ACC112 (cell line): ENCODE data around the gene NOL9.

Experiments used
- H2AFZ ChIP-seq: fragments of 200-600 bp; sonication (generic); one replicate; pipeline ENCODE4 v1.6.0; 2017; ENCODE audit warnings: antibody characterized with exemption, low read length; ENCODE audit not compliant: unreplicated experiment
- H3K27ac ChIP-seq: fragments of 200-600 bp; sonication (generic); 2 replicates; pipeline ENCODE4 v1.5.1; 2014; ENCODE audit warnings: low read depth, mild to moderate bottlenecking, antibody characterized with exemption, low read length, moderate library complexity
- H3K27me3 ChIP-seq: fragments of 200-600 bp; sonication (generic); 2 replicates; pipeline ENCODE4 v1.6.1; 2014; ENCODE audit warnings: mild to moderate bottlenecking, antibody characterized with exemption, low read length, moderate library complexity, mixed read lengths; ENCODE audit not compliant: insufficient read depth
- H3K36me3 ChIP-seq: fragments of 200-600 bp; sonication (generic); 2 replicates; pipeline ENCODE4 v1.6.1; 2016; ENCODE audit warnings: mild to moderate bottlenecking, antibody characterized with exemption, low read length, moderate library complexity, mixed read lengths; ENCODE audit not compliant: insufficient read depth
- H3K4me1 ChIP-seq: fragments of 200-600 bp; sonication (generic); one replicate; pipeline ENCODE4 v1.6.1; 2016; ENCODE audit warnings: low read length, mixed read lengths; ENCODE audit not compliant: insufficient read depth, unreplicated experiment, control insufficient read depth
- H3K4me3 ChIP-seq: fragments of 200-600 bp; sonication (generic); 2 replicates; pipeline ENCODE4 v1.5.1; 2014; ENCODE audit warnings: mild to moderate bottlenecking, low read depth, low read length
- H3K79me2 ChIP-seq: fragments of 200-600 bp; sonication (generic); one replicate; pipeline ENCODE4 v1.6.0; 2016; ENCODE audit warnings: low read length; ENCODE audit not compliant: control insufficient read depth, unreplicated experiment, insufficient read depth

The NOL9 gene

GRCh38 chr1:6538956-6539355 lies 15.4 kb downstream of the NOL9 start:
- Histone ChIP-seq H3K27me3 (no peaks in the 10 kb centered on the region), H2AFZ (no peak overlapping the region), H3K27ac (peak overlapping the region; percentile 55), H3K36me3 (peaks cover 5% of the 10 kb centered on the region), H3K79me2 (peaks cover 10% of the 10 kb centered on the region), H3K4me1 (peaks cover 13% of the 10 kb centered on the region), H3K4me3 (0 out of 2 replicates have a peak overlapping the region, but pooled peaks have one; percentile 27)

GRCh38 chr1:6536291-6536690 lies 18.0 kb downstream of the NOL9 start:
- Histone ChIP-seq H3K36me3 (peaks cover 23% of the 10 kb centered on the region), H3K79me2 (peaks cover 9% of the 10 kb centered on the region), H3K4me1 (peaks cover 13% of the 10 kb centered on the region), H2AFZ (no peak overlapping the region), H3K27ac (no peak overlapping the region), H3K4me3 (no peak overlapping the region), H3K27me3 (no peaks in the 10 kb centered on the region)

GRCh38 chr1:6535214-6535613 lies 19.1 kb downstream of the NOL9 start:
- Histone ChIP-seq H2AFZ (no peak overlapping the region), H3K36me3 (peaks cover 28% of the 10 kb centered on the region), H3K79me2 (peaks cover 9% of the 10 kb centered on the region), H3K27ac (no peak overlapping the region), H3K27me3 (no peaks in the 10 kb centered on the region), H3K4me1 (peaks cover 13% of the 10 kb centered on the region), H3K4me3 (no peak overlapping the region)

GRCh38 chr1:6534248-6534822 lies 20.0 kb downstream of the NOL9 start:
- Histone ChIP-seq H3K27ac (no peak overlapping the region), H3K4me1 (peaks cover 8% of the 10 kb centered on the region), H3K79me2 (peaks cover 9% of the 10 kb centered on the region), H3K4me3 (no peak overlapping the region), H2AFZ (no peak overlapping the region), H3K36me3 (peaks cover 28% of the 10 kb centered on the region), H3K27me3 (no peaks in the 10 kb centered on the region)

- Histone ChIP-seq H3K27ac (no peak overlapping the region), H3K4me1 (no peaks in the 10 kb centered on the region), H3K36me3 (peaks cover 28% of the 10 kb centered on the region), H3K4me3 (no peak overlapping the region), H3K79me2 (peaks cover 4% of the 10 kb centered on the region), H2AFZ (no peak overlapping the region), H3K27me3 (no peaks in the 10 kb centered on the region)
These were observed 22.3 kb downstream of the NOL9 start for GRCh38 chr1:6531996-6532395.

- no peak overlapping the region for H2AFZ ChIP-seq
- H3K4me3 ChIP-seq = no peak overlapping the region
- H3K27ac ChIP-seq = no peak overlapping the region
- H3K27me3 ChIP-seq = no peaks in the 10 kb centered on the region
- H3K4me1 ChIP-seq = no peaks in the 10 kb centered on the region
- peaks cover 2% of the 10 kb centered on the region for H3K79me2 ChIP-seq
- H3K36me3 ChIP-seq = peaks cover 31% of the 10 kb centered on the region
These were observed 23.7 kb downstream of the NOL9 start for GRCh38 chr1:6530504-6531160.

GRCh38 chr1:6528492-6528891 lies 25.8 kb downstream of the NOL9 start:
- Histone ChIP-seq H3K4me1 (no peaks in the 10 kb centered on the region), H3K79me2 (no peaks in the 10 kb centered on the region), H3K4me3 (no peak overlapping the region), H3K27me3 (no peaks in the 10 kb centered on the region), H2AFZ (no peak overlapping the region), H3K27ac (no peak overlapping the region), H3K36me3 (peaks cover 30% of the 10 kb centered on the region)

- H2AFZ ChIP-seq = no peak overlapping the region
- H3K79me2 ChIP-seq = no peaks in the 10 kb centered on the region
- H3K4me1 ChIP-seq = no peaks in the 10 kb centered on the region
- no peak overlapping the region for H3K27ac ChIP-seq
- peaks cover 12% of the 10 kb centered on the region for H3K36me3 ChIP-seq
- H3K27me3 ChIP-seq = no peaks in the 10 kb centered on the region
- no peak overlapping the region for H3K4me3 ChIP-seq
These were observed 28.0 kb downstream of the NOL9 start for GRCh38 chr1:6526316-6526715.

- peaks cover 7% of the 10 kb centered on the region for H3K36me3 ChIP-seq
- H3K4me3 ChIP-seq = no peak overlapping the region
- peaks cover 10% of the 10 kb centered on the region for H3K4me1 ChIP-seq
- H3K79me2 ChIP-seq = no peaks in the 10 kb centered on the region
- no peak overlapping the region for H2AFZ ChIP-seq
- no peaks in the 10 kb centered on the region for H3K27me3 ChIP-seq
- no peak overlapping the region for H3K27ac ChIP-seq
These were observed 30.7 kb downstream of the NOL9 start for GRCh38 chr1:6523566-6523965.

GRCh38 chr1:6521536-6521935 lies 32.8 kb downstream of the NOL9 start:
- no peaks in the 10 kb centered on the region for H3K27me3 ChIP-seq
- no peak overlapping the region for H3K27ac ChIP-seq

GRCh38 chr1:6519935-6520671 lies 34.2 kb downstream of the NOL9 start:
- Histone ChIP-seq H3K27ac (no peak overlapping the region), H3K27me3 (no peaks in the 10 kb centered on the region), H3K4me3 (no peak overlapping the region), H3K79me2 (no peaks in the 10 kb centered on the region), H3K4me1 (peaks cover 17% of the 10 kb centered on the region), H2AFZ (no peak overlapping the region), H3K36me3 (no peaks in the 10 kb centered on the region)

More at GRCh38 chr1:6521536-6521935, 32.8 kb downstream of the NOL9 start:
- Histone ChIP-seq H2AFZ (no peak overlapping the region), H3K79me2 (no peaks in the 10 kb centered on the region), H3K36me3 (peaks cover 7% of the 10 kb centered on the region), H3K4me1 (peaks cover 10% of the 10 kb centered on the region), H3K4me3 (no peak overlapping the region)
